HG02885 (cell line): ENCODE measurements around the gene ATP5MG.

Experiments
- ATAC-seq: cut with Tn5 transposase; IDR thresholded peaks from one replicate; pipeline ENCODE4 v1.9.1; 2021; ENCODE audit warnings: mild to moderate bottlenecking; ENCODE audit not compliant: unreplicated experiment, poor library complexity

Gene ATP5MG

DNA sequence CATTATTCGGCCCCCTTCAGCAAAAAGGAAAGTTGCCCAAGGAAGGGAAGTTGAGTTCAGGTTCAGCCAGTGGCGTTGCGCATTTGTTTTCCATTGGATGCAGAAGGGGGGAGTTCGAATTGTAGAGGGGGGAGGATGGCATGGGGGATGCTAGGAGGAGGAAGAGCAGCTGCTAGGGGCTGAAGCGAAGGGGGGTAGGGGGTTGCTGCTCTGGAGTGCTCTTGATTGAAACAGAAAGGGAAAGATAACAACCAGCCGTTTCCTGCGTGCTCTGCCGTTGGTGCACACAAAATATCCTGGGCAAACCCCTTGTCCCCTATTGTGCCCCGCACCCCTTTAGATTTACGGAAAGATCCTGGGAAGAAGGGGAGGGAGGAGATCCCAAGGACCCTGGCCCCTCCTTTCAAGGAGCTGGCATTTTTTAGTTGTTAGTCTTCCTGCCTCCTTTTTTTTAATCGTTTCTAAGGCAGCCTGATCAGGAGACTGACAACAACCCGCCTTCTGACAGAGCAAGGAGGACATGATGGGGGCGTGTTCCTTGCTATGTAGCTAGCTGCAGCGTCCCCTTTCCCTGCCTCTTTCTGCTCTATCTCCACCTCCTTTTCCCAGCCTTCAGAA is 37.0 kb downstream of the ATP5MG start:
- peak; percentile 25 for ATAC-seq

DNA sequence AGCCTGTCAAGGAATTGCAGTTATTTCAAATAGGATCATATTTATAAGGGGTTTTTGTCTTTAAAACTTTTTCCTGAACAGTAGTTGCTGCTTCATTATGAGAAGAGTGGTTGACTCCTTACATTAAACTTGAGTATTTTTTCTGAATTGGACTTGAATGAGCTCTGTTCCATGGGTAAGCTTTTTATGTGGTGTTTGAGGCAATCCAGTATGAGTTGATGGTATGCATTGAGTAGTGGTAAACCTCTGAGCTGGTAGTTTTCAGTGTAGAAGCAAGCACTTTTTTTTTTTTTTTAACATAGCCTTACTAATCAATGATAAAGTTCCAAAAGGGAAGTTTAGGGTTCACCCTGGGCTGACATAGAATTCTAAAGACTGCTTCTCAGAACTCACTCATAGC is 38.2 kb downstream of the ATP5MG start:
- no peak for ATAC-seq

DNA sequence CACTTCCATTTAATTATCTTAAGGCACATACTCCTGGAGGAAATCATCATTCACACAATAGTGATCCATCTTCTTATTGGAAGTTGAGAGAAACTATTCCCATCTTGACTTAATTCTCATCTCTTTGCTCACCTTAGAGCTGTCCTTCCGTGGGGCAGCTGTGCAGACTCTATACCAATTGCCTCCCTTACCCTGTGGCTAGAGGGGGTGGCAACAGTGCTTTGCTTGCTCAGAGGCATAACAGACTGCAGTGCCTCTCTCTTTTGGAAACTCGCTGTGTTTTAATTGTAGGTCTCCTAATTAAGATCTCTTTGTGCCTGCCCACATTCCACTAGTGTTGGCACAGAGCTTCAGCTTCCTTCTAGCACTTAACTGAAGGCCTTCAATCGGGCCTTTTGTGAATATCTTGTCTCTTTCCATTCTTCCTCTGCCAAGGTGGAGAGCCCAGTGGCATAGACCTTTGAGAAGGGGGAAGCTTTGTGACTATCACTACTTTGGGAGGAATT is 40.4 kb downstream of the ATP5MG start:
- no peak for ATAC-seq

DNA sequence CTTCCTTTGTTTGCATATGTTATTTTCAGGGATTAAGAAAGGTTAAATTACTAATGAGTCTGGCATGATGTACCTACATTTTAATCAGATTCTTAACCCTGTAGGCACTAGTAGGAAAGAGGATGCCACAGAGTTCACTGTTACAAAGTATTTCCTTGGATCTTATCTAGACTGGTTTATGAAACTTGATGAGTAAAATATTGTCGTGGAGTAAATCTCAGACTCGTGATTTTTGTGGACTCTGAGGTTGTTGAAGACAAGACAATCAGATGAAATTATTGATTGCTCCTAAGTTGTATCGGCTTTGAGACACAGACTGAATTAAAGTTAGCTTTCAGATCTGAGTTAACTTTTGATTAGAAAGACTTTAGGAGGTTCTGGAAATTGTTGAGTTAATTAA is 40.9 kb downstream of the ATP5MG start:
- ATAC-seq = no peak

GRCh38 chr11:118442908-118443589 is 41.6 kb downstream of the ATP5MG start:
- ATAC-seq = no peak

DNA sequence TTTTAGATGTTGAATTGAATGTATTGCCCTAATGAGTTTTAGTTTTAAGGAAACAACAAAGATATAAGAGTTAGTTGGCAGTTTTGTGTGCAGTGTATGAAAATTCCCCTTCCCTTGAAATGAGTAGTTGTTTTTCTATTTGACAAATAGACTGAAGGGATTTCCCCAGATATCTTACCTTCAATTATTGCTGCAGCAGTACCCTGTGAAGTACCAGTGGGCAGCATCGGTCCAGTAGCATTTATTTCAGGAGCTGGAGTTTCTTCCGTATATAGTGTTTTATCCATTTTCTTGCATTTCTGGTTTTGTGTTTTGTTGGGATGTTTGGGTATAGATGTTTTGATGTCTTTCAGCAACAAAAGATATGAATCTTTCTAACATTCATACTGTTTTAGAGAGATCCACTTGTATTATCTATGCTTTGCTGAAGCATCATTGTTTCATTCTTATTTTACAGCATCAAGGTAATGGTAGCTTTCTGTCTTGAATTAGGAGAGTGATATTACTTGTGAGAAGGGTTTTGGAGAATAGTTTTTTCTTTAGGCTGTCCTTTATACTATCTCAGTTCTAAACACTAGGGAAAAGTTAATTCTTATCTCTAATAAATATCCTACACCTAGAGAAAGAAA is 42.3 kb downstream of the ATP5MG start:
- no peak for ATAC-seq

GRCh38 chr11:118447423-118447822 is 46.0 kb downstream of the ATP5MG start:
- ATAC-seq = no peak

DNA sequence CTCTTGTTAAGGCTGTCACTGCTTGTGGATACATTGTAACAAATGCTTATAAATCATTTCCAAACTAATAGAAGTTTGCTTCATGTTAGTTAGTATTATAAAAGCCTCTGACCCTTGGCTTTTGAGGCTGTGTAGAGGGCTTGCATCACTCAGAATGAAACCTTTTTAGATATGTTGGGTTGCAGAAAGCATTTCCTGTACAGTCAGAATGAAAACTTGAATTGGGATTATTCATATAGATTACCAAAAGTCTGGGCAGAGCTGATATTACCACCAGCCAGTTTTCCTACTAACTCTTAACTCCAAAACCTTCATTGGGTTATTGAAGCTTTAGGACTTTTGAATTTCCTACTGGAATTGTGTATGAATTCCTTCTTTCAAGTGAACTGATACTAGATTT is 46.9 kb downstream of the ATP5MG start:
- ATAC-seq = peak; percentile 84

GRCh38 chr11:118449316-118449918 is 48.0 kb downstream of the ATP5MG start:
- ATAC-seq = no peak

DNA sequence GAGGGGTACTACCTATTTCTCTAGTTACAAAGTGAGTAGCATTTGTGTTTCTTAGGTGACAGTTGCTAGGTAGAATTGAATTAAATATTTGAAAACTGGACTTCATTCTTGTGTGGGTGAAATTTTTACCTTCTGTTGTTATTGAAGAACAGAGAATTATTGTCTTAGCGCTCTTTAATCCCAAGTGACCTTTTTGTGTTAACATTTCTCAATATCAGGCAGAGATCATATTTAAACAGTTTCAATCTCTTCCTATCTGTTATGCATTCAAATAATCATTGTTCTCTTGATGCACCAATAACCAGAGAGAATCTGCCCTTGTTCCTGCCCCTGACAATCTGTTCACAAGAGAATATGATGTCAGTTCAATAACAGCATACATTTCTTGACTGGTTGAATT is 49.0 kb downstream of the ATP5MG start:
- ATAC-seq = no peak
